Dendritic cell treated with granulocyte-macrophage colony-stimulating factor and Interleukin-4, amounts not matched to agents 40 ng/mL and 50 ng/mL, for 4 days (primary cell): ENCODE measurements around the gene ARHGAP26.

Experiments used
- H3K27ac Mint-ChIP-seq: one replicate; pipeline ENCODE4 v1.8.0; 2022; ENCODE audit warnings: mild to moderate bottlenecking, mixed read lengths
- H3K27me3 Mint-ChIP-seq: one replicate; pipeline ENCODE4 v1.8.0; 2022; ENCODE audit warnings: mild to moderate bottlenecking, mixed read lengths
- H3K36me3 Mint-ChIP-seq: one replicate; pipeline ENCODE4 v1.8.0; 2022; ENCODE audit warnings: low read depth, mixed read lengths
- H3K4me1 Mint-ChIP-seq: one replicate; pipeline ENCODE4 v1.8.0; 2022; ENCODE audit warnings: low read depth, mixed read lengths
- H3K4me3 Mint-ChIP-seq: one replicate; pipeline ENCODE4 v1.8.0; 2022; ENCODE audit warnings: mild to moderate bottlenecking, moderate library complexity, mixed read lengths
- H3K9me3 Mint-ChIP-seq: one replicate; pipeline ENCODE4 v1.8.0; 2022; ENCODE audit warnings: mixed read lengths
- intact Hi-C: fragments of 100-400 bp; cut with micrococcal nuclease; formaldehyde crosslinking; loops from one replicate; pipeline ENCODE4 v1.15.0; 2022

ARHGAP26 gene

DNA sequence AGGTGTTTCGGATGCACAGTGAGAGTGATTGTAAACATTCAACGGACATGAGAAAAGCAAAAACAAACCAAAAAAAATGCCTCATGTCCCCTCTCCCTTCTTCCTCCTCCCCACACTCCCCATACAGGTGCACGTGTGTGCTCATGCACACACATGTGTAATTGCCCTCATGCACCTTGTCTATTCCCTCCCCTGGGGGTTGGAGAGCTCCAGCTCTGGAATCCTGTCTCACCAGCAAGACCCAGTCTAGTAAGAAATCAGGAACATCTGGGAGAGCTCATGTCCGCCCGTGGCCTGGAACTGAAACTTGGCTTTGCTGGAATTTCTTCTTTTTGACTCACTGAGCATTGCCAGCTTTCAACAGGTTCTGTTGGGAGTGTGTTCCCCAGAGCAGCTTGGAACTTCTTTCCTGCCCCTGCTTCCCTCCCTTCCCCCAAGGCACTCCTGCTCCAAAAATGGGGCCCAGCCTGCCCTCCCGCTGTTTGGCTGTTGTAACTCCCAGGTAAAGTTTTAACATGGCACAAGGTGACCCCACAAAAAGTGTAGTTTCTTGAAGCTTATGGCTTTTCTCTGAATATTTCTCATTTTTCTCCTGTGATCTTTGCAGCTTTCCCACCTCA, 443.2 kb downstream of the ARHGAP26 start:
- Mint-ChIP-seq H3K27me3 (no peaks in the 10 kb centered on the region), H3K27ac (peak overlapping the region; percentile 60), H3K4me1 (peaks cover 74% of the 10 kb centered on the region), H3K9me3 (no peaks in the 10 kb centered on the region), H3K36me3 (peaks cover 80% of the 10 kb centered on the region), H3K4me3 (no peak overlapping the region)
- intact Hi-C loops, result no loop called here

DNA sequence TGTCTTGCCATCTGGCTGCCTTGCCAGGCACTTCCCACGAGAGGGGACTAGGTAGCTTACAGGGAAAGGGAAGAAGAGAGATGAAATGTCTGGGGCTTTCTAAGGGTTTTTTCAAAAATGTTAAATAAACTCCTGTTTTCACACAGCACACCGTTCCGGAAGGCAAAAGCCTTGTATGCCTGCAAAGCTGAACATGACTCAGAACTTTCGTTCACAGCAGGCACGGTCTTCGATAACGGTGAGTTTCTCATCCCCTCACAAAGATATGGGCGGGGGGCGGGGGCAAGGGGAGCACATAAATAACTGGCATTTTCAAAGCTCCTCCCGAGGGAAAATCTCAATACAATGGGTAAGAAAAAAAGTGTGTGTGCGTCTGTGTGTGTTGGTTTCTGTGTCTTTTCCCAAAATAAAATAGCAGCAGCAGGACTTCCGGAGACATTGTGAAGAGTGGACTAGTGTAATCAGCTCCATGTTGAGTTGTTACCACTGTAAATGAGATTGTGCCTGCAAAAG, 443.7 kb downstream of the ARHGAP26 start:
- Mint-ChIP-seq H3K4me1 (peaks cover 76% of the 10 kb centered on the region), H3K9me3 (no peaks in the 10 kb centered on the region), H3K27me3 (no peaks in the 10 kb centered on the region), H3K4me3 (no peak overlapping the region), H3K36me3 (peaks cover 81% of the 10 kb centered on the region), H3K27ac (peak overlapping the region; percentile 60)
- intact Hi-C loops, result no loop called here

- peaks cover 81% of the 10 kb centered on the region for H3K36me3 Mint-ChIP-seq
- H3K27ac Mint-ChIP-seq, result peak overlapping the region; percentile 60
- H3K4me1 Mint-ChIP-seq, result peaks cover 82% of the 10 kb centered on the region
Measured at GRCh38 chr5:143214458-143214857, 444.3 kb downstream of the ARHGAP26 start.

DNA sequence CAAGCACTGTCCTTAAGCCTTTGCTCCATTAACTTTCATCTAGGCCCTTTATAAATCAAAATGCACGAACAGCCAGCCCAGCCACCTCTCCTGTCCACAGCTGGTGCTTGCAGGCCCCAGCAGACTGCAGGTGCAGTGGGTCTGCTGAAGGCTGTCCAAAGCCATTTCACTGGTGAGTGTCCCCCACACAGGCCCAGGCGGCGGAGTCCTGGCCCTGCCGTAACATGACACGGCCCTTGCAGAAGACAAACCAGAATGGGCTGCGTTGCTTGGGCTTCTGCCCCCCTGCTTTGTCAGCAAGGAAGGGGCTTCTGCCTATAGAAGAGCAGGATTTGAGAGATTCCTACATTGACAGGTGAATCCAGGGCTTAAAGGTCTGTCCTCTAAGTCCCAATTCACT, 444.7 kb downstream of the ARHGAP26 start:
- H3K9me3 Mint-ChIP-seq, result no peaks in the 10 kb centered on the region
- peaks cover 77% of the 10 kb centered on the region for H3K36me3 Mint-ChIP-seq
- peaks cover 86% of the 10 kb centered on the region for H3K4me1 Mint-ChIP-seq
- no peak overlapping the region for H3K4me3 Mint-ChIP-seq
- no peaks in the 10 kb centered on the region for H3K27me3 Mint-ChIP-seq
- intact Hi-C loops, result no loop called here
- H3K27ac Mint-ChIP-seq, result peak overlapping the region; percentile 60

More at GRCh38 chr5:143214458-143214857, 444.3 kb downstream of the ARHGAP26 start:
- H3K4me3 Mint-ChIP-seq, result no peak overlapping the region
- H3K27me3 Mint-ChIP-seq, result no peaks in the 10 kb centered on the region
- intact Hi-C loops, result no loop called here
- no peaks in the 10 kb centered on the region for H3K9me3 Mint-ChIP-seq

- Mint-ChIP-seq H3K27ac (peak overlapping the region; percentile 67), H3K36me3 (peaks cover 69% of the 10 kb centered on the region), H3K4me3 (no peak overlapping the region), H3K9me3 (no peaks in the 10 kb centered on the region), H3K4me1 (peaks cover 88% of the 10 kb centered on the region), H3K27me3 (no peaks in the 10 kb centered on the region)
- intact Hi-C loops, result no loop called here
Measured at GRCh38 chr5:143215690-143216089, 445.5 kb downstream of the ARHGAP26 start.

GRCh38 chr5:143216211-143216610, 446.0 kb downstream of the ARHGAP26 start:
- intact Hi-C loops, result no loop called here
- no peak overlapping the region for H3K4me3 Mint-ChIP-seq
- peak overlapping the region; percentile 67 for H3K27ac Mint-ChIP-seq
- H3K27me3 Mint-ChIP-seq, result no peaks in the 10 kb centered on the region
- no peaks in the 10 kb centered on the region for H3K9me3 Mint-ChIP-seq
- peaks cover 71% of the 10 kb centered on the region for H3K36me3 Mint-ChIP-seq
- H3K4me1 Mint-ChIP-seq, result peaks cover 92% of the 10 kb centered on the region

DNA sequence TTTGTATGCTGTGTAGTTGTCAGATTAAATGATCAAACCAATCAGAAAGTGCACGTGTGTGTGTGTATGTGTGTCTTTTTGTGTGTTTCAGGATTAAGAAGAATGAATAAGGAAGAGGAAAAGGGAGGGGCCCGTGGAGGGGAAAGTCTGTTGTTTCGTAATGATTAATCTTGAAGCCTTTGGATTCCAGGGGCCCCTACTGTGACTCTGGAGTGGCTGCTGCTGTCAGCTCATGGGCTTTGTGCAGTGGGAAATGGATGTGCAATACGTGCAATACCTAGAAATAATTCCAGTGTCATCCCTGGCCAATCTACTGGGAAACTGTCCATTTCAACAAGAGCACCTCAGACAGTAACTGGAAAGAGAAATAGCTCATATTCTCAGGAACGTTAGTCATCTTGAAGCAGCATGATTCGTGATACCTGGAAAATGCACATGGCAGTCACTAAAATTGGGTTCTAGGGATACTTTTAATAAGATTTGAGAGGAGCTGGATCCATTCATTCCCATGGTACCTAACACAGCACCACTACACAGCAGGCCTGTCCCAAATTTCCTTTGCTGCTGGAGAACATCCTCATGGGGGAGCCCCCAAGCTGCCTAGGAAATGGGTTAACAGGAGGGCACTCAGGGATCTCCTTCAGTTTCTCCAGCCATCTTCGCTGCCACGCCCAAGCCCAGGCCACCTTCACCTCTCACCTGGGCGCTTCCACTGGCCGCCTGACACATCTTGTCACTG, 447.1 kb downstream of the ARHGAP26 start:
- Mint-ChIP-seq H3K27me3 (no peaks in the 10 kb centered on the region), H3K9me3 (no peaks in the 10 kb centered on the region), H3K27ac (peak overlapping the region; percentile 67), H3K36me3 (peaks cover 73% of the 10 kb centered on the region), H3K4me1 (peaks cover 96% of the 10 kb centered on the region), H3K4me3 (no peak overlapping the region)
- intact Hi-C loops, result no loop called here

DNA sequence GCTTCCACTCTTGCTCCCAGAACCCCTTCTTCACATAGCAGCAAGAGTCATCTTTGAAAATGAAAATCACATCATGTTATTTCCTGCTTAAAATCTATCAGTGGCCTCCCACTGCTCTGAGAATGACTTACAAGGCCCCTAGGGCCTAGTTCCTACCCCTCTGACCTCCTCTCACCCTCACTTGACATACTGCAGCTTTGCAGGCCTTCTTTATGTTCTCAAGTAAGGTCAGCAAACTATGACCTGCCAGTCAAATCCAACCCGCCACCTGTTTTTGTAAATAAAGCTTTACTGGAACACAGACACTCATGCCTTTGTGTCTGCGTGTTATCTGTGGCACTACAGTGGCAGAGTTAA, 447.6 kb downstream of the ARHGAP26 start:
- Mint-ChIP-seq H3K27me3 (no peaks in the 10 kb centered on the region), H3K4me3 (no peak overlapping the region), H3K4me1 (peaks cover 96% of the 10 kb centered on the region), H3K27ac (peak overlapping the region; percentile 67), H3K9me3 (no peaks in the 10 kb centered on the region), H3K36me3 (peaks cover 75% of the 10 kb centered on the region)
- intact Hi-C loops, result no loop called here

- Mint-ChIP-seq H3K27ac (no peak overlapping the region), H3K9me3 (no peaks in the 10 kb centered on the region), H3K36me3 (peaks cover 84% of the 10 kb centered on the region), H3K27me3 (no peaks in the 10 kb centered on the region), H3K4me3 (no peak overlapping the region), H3K4me1 (peaks cover 96% of the 10 kb centered on the region)
- intact Hi-C loops, result no loop called here
Measured at GRCh38 chr5:143218517-143219170, 448.5 kb downstream of the ARHGAP26 start.

GRCh38 chr5:143219696-143220095, 449.5 kb downstream of the ARHGAP26 start:
- Mint-ChIP-seq H3K27me3 (no peaks in the 10 kb centered on the region), H3K4me3 (no peak overlapping the region), H3K36me3 (peaks cover 84% of the 10 kb centered on the region), H3K9me3 (no peaks in the 10 kb centered on the region), H3K4me1 (peaks cover 86% of the 10 kb centered on the region), H3K27ac (no peak overlapping the region)
- intact Hi-C loops, result loop anchor here (5.0 kb wide), 1 partner anchor 183 kb away; the partner anchor contains the start of gene NR3C1

DNA sequence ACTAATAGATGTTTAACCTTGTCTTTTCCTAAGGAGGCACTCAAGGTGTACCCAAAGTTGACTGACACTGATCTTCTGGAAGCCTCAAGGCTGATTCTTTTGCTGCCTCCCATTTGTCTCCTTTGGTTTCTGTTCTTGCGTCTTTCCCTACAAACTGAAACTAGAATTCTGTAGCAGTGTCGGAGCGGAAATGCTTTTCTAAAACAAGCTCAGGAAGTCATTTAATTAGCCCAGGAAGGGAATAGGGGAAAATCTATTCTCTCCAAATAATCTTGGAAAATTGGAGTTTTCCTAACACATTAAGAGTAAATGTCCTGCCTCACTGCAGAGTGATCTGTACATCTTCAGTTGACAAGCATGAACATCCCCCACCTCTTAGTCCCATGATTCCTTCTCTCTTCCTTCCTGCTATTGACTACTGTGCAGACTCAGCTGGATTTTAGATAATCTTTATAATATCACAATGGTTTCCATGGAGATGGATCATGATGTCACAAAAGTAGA, 450.6 kb downstream of the ARHGAP26 start:
- Mint-ChIP-seq H3K27ac (peak overlapping the region; percentile 76), H3K36me3 (peaks cover 84% of the 10 kb centered on the region), H3K9me3 (no peaks in the 10 kb centered on the region), H3K27me3 (no peaks in the 10 kb centered on the region), H3K4me3 (peak overlapping the region; percentile 6), H3K4me1 (peaks cover 75% of the 10 kb centered on the region)
- intact Hi-C loops, result loop anchor here (5.0 kb wide), 1 partner anchor 182 kb away; the partner anchor contains the start of gene NR3C1

GRCh38 chr5:143222287-143223231, 452.4 kb downstream of the ARHGAP26 start:
- no peaks in the 10 kb centered on the region for H3K9me3 Mint-ChIP-seq
- intact Hi-C loops, result loop anchor here (5.0 kb wide), 1 partner anchor 180 kb away; the partner anchor contains the start of gene NR3C1
- no peak overlapping the region for H3K4me3 Mint-ChIP-seq
- peaks cover 57% of the 10 kb centered on the region for H3K4me1 Mint-ChIP-seq
- H3K36me3 Mint-ChIP-seq, result peaks cover 72% of the 10 kb centered on the region
- H3K27me3 Mint-ChIP-seq, result no peaks in the 10 kb centered on the region
- H3K27ac Mint-ChIP-seq, result peak overlapping the region; percentile 76

- Mint-ChIP-seq H3K4me1 (peaks cover 46% of the 10 kb centered on the region), H3K4me3 (no peak overlapping the region), H3K9me3 (no peaks in the 10 kb centered on the region), H3K36me3 (peaks cover 54% of the 10 kb centered on the region), H3K27ac (no peak overlapping the region), H3K27me3 (no peaks in the 10 kb centered on the region)
- intact Hi-C loops, result loop anchor here (5.0 kb wide), 1 partner anchor 178 kb away; the partner anchor contains the start of gene NR3C1
Measured at GRCh38 chr5:143224672-143225071, 454.5 kb downstream of the ARHGAP26 start.
